VCaP (cell line): ENCODE measurements around the gene CYGB.
"Not testable (repeated sequence)": the region's sequence is repeated elsewhere in the genome, so short reads cannot be mapped to it uniquely, and the experiment has no call there.

Experiments used
- H3K27ac ChIP-seq: fragments of 450-650 bp; 2 replicates; pipeline ENCODE4 v1.5.1; 2017
- CTCF ChIP-seq: fragments of 450-650 bp; conservative IDR thresholded peaks from 2 replicates; pipeline ENCODE4 v1.5.1; 2017; ENCODE audit warnings: mild to moderate bottlenecking, moderate library complexity

Gene CYGB

GRCh38 chr17:76536511-76537287, 810 bp downstream of the CYGB start:
- no peak overlapping the region for H3K27ac ChIP-seq

DNA sequence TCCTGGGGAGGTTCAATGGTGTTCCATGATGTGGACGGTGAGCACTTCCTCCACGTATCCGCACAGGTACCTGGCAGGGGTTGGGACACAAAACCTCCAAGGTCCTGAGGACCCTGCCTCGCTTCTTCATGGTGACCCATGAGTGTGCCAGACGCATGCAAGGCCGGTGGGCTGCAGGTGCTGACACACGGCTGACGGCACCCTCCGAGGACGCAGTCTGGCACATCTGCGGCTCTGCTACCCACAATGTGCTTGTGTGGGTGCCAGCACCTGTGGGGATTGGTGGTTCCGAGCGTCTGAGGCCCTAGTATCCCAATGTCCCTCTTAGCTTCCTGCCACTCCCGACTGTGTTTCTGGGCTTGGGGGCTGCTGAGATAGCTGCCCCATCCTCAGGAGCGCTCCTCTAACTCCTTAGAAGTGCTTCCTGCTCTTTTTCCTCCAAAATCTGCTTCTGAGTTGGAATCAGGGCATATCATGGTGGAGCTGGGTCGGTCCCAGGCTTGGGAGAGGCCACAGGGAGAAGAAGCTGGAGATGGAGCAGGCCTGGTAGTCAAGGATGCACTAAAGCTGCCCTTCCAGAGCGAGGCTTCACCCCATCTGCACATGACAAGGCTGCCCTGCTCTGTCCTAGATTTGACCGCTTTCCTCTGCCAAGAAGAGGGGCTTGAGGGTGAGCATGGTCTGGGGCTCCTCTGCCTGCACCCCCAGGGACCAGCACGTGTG, 1.6 kb downstream of the CYGB start:
- TF ChIP-seq CTCF = no peak
- no peak overlapping the region for H3K27ac ChIP-seq

More at GRCh38 chr17:76536511-76537287, 810 bp downstream of the CYGB start:
- TF ChIP-seq CTCF = no peak

DNA sequence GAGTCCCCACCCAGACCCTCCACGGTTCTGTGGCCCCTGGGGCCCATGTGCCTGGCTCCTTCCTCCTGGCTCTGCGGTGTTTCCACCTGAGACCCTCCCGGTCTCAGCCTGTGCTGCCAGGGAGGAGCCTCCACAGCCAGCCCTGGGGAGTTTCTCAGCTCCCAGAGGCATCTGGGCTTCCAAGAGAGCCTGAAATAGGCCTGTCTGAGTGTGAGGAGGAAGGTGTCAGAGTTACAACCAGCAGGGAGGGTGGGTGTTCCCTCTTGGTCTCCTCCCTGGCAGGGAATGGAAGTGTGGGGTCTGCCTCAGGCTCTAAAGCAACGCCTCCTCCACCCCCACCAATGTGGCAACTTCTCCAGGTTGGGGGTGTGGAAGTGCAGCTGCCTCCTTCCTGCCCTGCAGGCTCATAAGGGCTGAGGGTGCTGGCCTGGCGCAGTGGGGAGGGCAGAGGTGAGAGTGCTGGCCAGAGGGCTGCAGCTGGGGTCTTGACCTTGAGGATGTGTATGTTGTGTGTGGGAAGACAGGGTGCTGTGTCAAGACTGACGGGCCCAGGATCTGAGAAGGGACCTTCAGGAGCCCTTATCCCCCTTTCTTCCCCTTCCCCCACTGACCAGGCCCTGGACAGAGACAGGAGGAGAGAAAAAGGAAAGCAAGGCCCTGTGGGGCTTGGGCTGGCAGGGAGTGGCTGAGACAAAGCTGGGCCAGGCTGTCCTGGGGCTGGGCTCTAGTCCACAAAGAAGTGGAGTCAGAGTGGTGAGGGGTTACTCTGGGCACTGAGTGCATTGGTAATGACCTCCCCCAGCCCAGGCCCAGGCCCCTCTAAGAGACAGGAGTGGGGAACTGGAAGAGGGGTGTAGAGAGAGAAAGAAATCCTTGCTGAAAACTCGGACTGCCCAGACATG, 2.4 kb downstream of the CYGB start:
- no peak overlapping the region for H3K27ac ChIP-seq
- TF ChIP-seq CTCF = no peak

GRCh38 chr17:76533640-76534359, 3.7 kb downstream of the CYGB start:
- not testable (repeated sequence) for H3K27ac ChIP-seq

- no peak for TF ChIP-seq CTCF
- H3K27ac ChIP-seq = no peak overlapping the region
These were observed 5.3 kb downstream of the CYGB start for GRCh38 chr17:76532072-76532651.

- no peak overlapping the region for H3K27ac ChIP-seq
These were observed 5.9 kb downstream of the CYGB start for GRCh38 chr17:76531486-76532038.

More at GRCh38 chr17:76531486-76532038, 5.9 kb downstream of the CYGB start:
- no peak for TF ChIP-seq CTCF
